GM12874 (cell line): ENCODE measurements around the gene SIRT3.

Experiments used
- CTCF ChIP-seq: IDR thresholded peaks from 2 replicates; pipeline ENCODE4 v1.5.1; 2011; ENCODE audit warnings: low read depth, mild to moderate bottlenecking, control low read depth, low read length, moderate library complexity; ENCODE audit not compliant: insufficient read depth

The SIRT3 gene

GRCh38 chr11:204587-205109 is 31.5 kb downstream of the SIRT3 start:
- no peak for TF ChIP-seq CTCF

- no peak for TF ChIP-seq CTCF
Measured at GRCh38 chr11:203945-204586, 32.1 kb downstream of the SIRT3 start.

- no peak for TF ChIP-seq CTCF
Measured at GRCh38 chr11:203056-203944, 32.8 kb downstream of the SIRT3 start.

GRCh38 chr11:202490-202889 is 33.7 kb downstream of the SIRT3 start:
- no peak for TF ChIP-seq CTCF

GRCh38 chr11:201966-202365 is 34.2 kb downstream of the SIRT3 start:
- no peak for TF ChIP-seq CTCF

- TF ChIP-seq CTCF, result no peak
Measured at GRCh38 chr11:200224-201003, 35.7 kb downstream of the SIRT3 start.

- TF ChIP-seq CTCF, result no peak
Measured at GRCh38 chr11:199782-200181, 36.4 kb downstream of the SIRT3 start.
